Measurements from ENCODE around the gene RAI14.

Gene RAI14

GRCh38 chr5:34626751-34627150 is 29.4 kb upstream of the RAI14 start:
- peaks cover 10% of the 10 kb centered on the region for H3K4me1 Mint-ChIP-seq (ENCODE audit: low read depth)
- no peak overlapping the region for H3K27ac Mint-ChIP-seq
- H3K9me3 Mint-ChIP-seq: peaks cover 13% of the 10 kb centered on the region
- H3K27me3 Mint-ChIP-seq: peaks cover 24% of the 10 kb centered on the region
- H3K36me3 Mint-ChIP-seq (ENCODE audit: low read depth): no peaks in the 10 kb centered on the region
- H3K4me3 Mint-ChIP-seq: no peak overlapping the region

GRCh38 chr5:34627794-34628193 is 28.3 kb upstream of the RAI14 start:
- Mint-ChIP-seq H3K4me1 (ENCODE audit: low read depth) (no peaks in the 10 kb centered on the region), H3K27ac (no peak overlapping the region), H3K9me3 (peaks cover 13% of the 10 kb centered on the region), H3K4me3 (no peak overlapping the region), H3K27me3 (peaks cover 24% of the 10 kb centered on the region), H3K36me3 (ENCODE audit: low read depth) (no peaks in the 10 kb centered on the region)

- Mint-ChIP-seq H3K27me3 (peaks cover 24% of the 10 kb centered on the region), H3K4me1 (ENCODE audit: low read depth) (no peaks in the 10 kb centered on the region), H3K4me3 (no peak overlapping the region), H3K9me3 (peaks cover 13% of the 10 kb centered on the region), H3K36me3 (ENCODE audit: low read depth) (no peaks in the 10 kb centered on the region), H3K27ac (no peak overlapping the region)
These were observed 27.8 kb upstream of the RAI14 start for GRCh38 chr5:34628373-34628772.

- peaks cover 13% of the 10 kb centered on the region for H3K9me3 Mint-ChIP-seq
- no peaks in the 10 kb centered on the region for H3K4me1 Mint-ChIP-seq (ENCODE audit: low read depth)
- no peak overlapping the region for H3K27ac Mint-ChIP-seq
- peaks cover 17% of the 10 kb centered on the region for H3K27me3 Mint-ChIP-seq
- no peak overlapping the region for H3K4me3 Mint-ChIP-seq
- H3K36me3 Mint-ChIP-seq (ENCODE audit: low read depth): no peaks in the 10 kb centered on the region
These were observed 25.5 kb upstream of the RAI14 start for GRCh38 chr5:34630596-34630995.

- Mint-ChIP-seq H3K27me3 (peaks cover 21% of the 10 kb centered on the region), H3K27ac (no peak overlapping the region), H3K4me1 (ENCODE audit: low read depth) (no peaks in the 10 kb centered on the region), H3K9me3 (peaks cover 20% of the 10 kb centered on the region), H3K4me3 (no peak overlapping the region), H3K36me3 (ENCODE audit: low read depth) (no peaks in the 10 kb centered on the region)
These were observed 23.2 kb upstream of the RAI14 start for GRCh38 chr5:34632807-34633422.

- Mint-ChIP-seq H3K27ac (no peak overlapping the region), H3K4me1 (ENCODE audit: low read depth) (no peaks in the 10 kb centered on the region), H3K36me3 (ENCODE audit: low read depth) (no peaks in the 10 kb centered on the region), H3K27me3 (peaks cover 26% of the 10 kb centered on the region), H3K9me3 (peaks cover 7% of the 10 kb centered on the region), H3K4me3 (no peak overlapping the region)
These were observed 16.1 kb upstream of the RAI14 start for GRCh38 chr5:34639852-34640626.

- Mint-ChIP-seq H3K4me3 (no peak overlapping the region), H3K27ac (no peak overlapping the region), H3K4me1 (ENCODE audit: low read depth) (no peaks in the 10 kb centered on the region), H3K36me3 (ENCODE audit: low read depth) (no peaks in the 10 kb centered on the region), H3K27me3 (peaks cover 42% of the 10 kb centered on the region), H3K9me3 (no peaks in the 10 kb centered on the region)
These were observed 7.9 kb upstream of the RAI14 start for GRCh38 chr5:34648039-34648839.

- Mint-ChIP-seq H3K4me3 (no peak overlapping the region), H3K27ac (no peak overlapping the region), H3K36me3 (ENCODE audit: low read depth) (no peaks in the 10 kb centered on the region), H3K4me1 (ENCODE audit: low read depth) (no peaks in the 10 kb centered on the region), H3K27me3 (peaks cover 41% of the 10 kb centered on the region), H3K9me3 (no peaks in the 10 kb centered on the region)
These were observed 7.3 kb upstream of the RAI14 start for GRCh38 chr5:34648840-34649158.

GRCh38 chr5:34651791-34652190 is 4.3 kb upstream of the RAI14 start:
- Mint-ChIP-seq H3K9me3 (no peaks in the 10 kb centered on the region), H3K36me3 (ENCODE audit: low read depth) (no peaks in the 10 kb centered on the region), H3K4me3 (no peak overlapping the region), H3K4me1 (ENCODE audit: low read depth) (peaks cover 12% of the 10 kb centered on the region), H3K27me3 (peaks cover 43% of the 10 kb centered on the region), H3K27ac (no peak overlapping the region)

GRCh38 chr5:34652466-34652865 is 3.7 kb upstream of the RAI14 start:
- Mint-ChIP-seq H3K4me1 (ENCODE audit: low read depth) (peaks cover 17% of the 10 kb centered on the region), H3K27ac (no peak overlapping the region), H3K4me3 (no peak overlapping the region), H3K36me3 (ENCODE audit: low read depth) (no peaks in the 10 kb centered on the region), H3K27me3 (peaks cover 44% of the 10 kb centered on the region), H3K9me3 (no peaks in the 10 kb centered on the region)

- peaks cover 48% of the 10 kb centered on the region for H3K27me3 Mint-ChIP-seq
- peaks cover 22% of the 10 kb centered on the region for H3K4me1 Mint-ChIP-seq (ENCODE audit: low read depth)
- no peak overlapping the region for H3K27ac Mint-ChIP-seq
- H3K9me3 Mint-ChIP-seq: no peaks in the 10 kb centered on the region
- no peak overlapping the region for H3K4me3 Mint-ChIP-seq
- H3K36me3 Mint-ChIP-seq (ENCODE audit: low read depth): no peaks in the 10 kb centered on the region
These were observed 3.2 kb upstream of the RAI14 start for GRCh38 chr5:34652914-34653313.

- H3K27me3 Mint-ChIP-seq: peaks cover 47% of the 10 kb centered on the region
- H3K36me3 Mint-ChIP-seq (ENCODE audit: low read depth): no peaks in the 10 kb centered on the region
- H3K9me3 Mint-ChIP-seq: no peaks in the 10 kb centered on the region
- H3K4me3 Mint-ChIP-seq: no peak overlapping the region
- peaks cover 24% of the 10 kb centered on the region for H3K4me1 Mint-ChIP-seq (ENCODE audit: low read depth)
- H3K27ac Mint-ChIP-seq: no peak overlapping the region
These were observed 2.4 kb upstream of the RAI14 start for GRCh38 chr5:34653708-34654107.

GRCh38 chr5:34655354-34655991 is 655 bp upstream of the RAI14 start:
- H3K4me3 Mint-ChIP-seq: peak overlapping the region; percentile 83
- peak overlapping the region; percentile 66 for H3K27ac Mint-ChIP-seq
- H3K9me3 Mint-ChIP-seq: no peaks in the 10 kb centered on the region
- no peaks in the 10 kb centered on the region for H3K36me3 Mint-ChIP-seq (ENCODE audit: low read depth)
- peaks cover 54% of the 10 kb centered on the region for H3K27me3 Mint-ChIP-seq
- peaks cover 24% of the 10 kb centered on the region for H3K4me1 Mint-ChIP-seq (ENCODE audit: low read depth)

GRCh38 chr5:34656700-34657273 is 659 bp downstream of the RAI14 start:
- no peaks in the 10 kb centered on the region for H3K9me3 Mint-ChIP-seq
- H3K27ac Mint-ChIP-seq: no peak overlapping the region
- peaks cover 65% of the 10 kb centered on the region for H3K27me3 Mint-ChIP-seq
- no peaks in the 10 kb centered on the region for H3K36me3 Mint-ChIP-seq (ENCODE audit: low read depth)
- peaks cover 24% of the 10 kb centered on the region for H3K4me1 Mint-ChIP-seq (ENCODE audit: low read depth)
- peak overlapping the region; percentile 71 for H3K4me3 Mint-ChIP-seq

Measured in stimulated activated naive CD8-positive, alpha-beta T cell treated with anti-CD3 and anti-CD28 coated beads, Interleukin-15, Interleukin-2, amounts not matched to agents 100 ng/mL and 50 ng/mL, for 24 hours (primary cell).